Heart left ventricle (tissue), 13 donors: Measurements from ENCODE around the gene MICAL2.

Source experiments
- CTCF ChIP-seq, 12 donors: fragments of 200-600 bp; sonication (generic) in 4 of 12; IDR thresholded peaks; one replicate each; pipeline versions ENCODE4 v1.5.0 to v1.8.0; 2018 to 2022; ENCODE audit warnings: antibody characterized with exemption in 12 of 12, mild to moderate bottlenecking in 5 of 12
- POLR2A ChIP-seq, 2 donors: fragments of 450-650 bp; IDR thresholded peaks; one replicate each; pipeline ENCODE4 v1.6.1; 2017; ENCODE audit warnings: antibody characterized with exemption in 2 of 2, mild to moderate bottlenecking in 2 of 2, moderate library complexity in 2 of 2
- donor health status: ischemic (EF 13 %, LVEDD 7.1; RV severe dilation, severe dysfunction).
- donor health status: DM: no; HTN: yes; CAD: no.
- donor health status: DM: no; HTN: no; CAD: no.
- donor health status: ischemic (EF 25% LVEDD 6.9; RV normal size, moderate dysfunction).
- donor health status: ischemic (EF 25% LVEDD 5.7; RV mildly dilated, moderate dysfunction).
- donor health status: ischemic (EF 35%, LVEDD 5.7; RV mildly dilated, moderate dysfunction).
- donor health status: nonischemic (EF 11% LVEDD 7.7; RV severe dilation, severe dysfunction).
- donor health status: DM: yes; HTN: yes; CAD: no.
- donor health status: PGD.
- donor health status: ischemic (EF 29% LVEDD 5.4; RV normal size, mild dysfunction).
- donor health status: nonischemic (EF 23%, LVEDD 6.1; RV moderate dilation, normal function).

GRCh38 chr11:12274558-12275197 is 164.3 kb downstream of the MICAL2 start:
- no peak for TF ChIP-seq CTCF (IDR thresholded peaks at IDR 0.05)
- no peak for TF ChIP-seq POLR2A (IDR thresholded peaks at IDR 0.05)
